ENCODE data around the gene AVP. TPM values are rescaled to one million over a fixed set of nuclear protein-coding genes. Genes with fewer than 3 reads are reported as not detected.
A peak's percentile ranks its signal among the peaks of the same experiment; 100 is the strongest.

The AVP gene
- total and polyA plus RNA-seq, 11 donors, result not detected

DNA sequence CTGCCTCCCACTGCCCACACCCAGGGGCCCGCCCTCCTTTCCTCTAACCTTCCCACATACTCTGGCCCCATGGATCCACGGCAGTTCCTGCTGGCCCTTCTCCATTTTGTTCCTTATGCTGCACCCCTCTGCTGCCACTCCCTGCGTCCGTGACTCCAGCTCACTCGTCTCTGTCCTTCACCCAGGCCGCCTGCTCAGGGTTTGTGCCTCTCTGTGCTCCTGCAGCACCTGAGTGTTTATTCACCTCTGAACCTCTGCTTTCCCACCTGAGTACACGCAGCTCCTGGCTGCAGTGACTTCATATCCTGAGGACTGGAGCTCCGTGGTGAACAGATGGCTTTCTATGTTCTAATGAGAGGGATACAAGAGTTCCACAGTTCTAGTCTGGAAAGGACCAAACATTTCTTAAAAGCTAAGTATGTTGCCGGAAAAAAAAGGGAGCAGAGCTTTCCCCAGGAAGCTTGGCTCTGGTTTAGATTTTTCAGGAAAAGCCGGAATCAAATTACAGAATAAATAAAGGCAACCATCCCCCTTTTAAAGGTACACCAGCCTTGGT is 42.6 kb downstream of the AVP start:
- intact Hi-C loops (cut with DNase I), result no loop called here
- peak overlapping the region; percentile 4 to 72 (median 64) for H3K27ac ChIP-seq
- H3K4me3 ChIP-seq, result peak overlapping the region in 2 of 12 donors; percentile 4 to 21

DNA sequence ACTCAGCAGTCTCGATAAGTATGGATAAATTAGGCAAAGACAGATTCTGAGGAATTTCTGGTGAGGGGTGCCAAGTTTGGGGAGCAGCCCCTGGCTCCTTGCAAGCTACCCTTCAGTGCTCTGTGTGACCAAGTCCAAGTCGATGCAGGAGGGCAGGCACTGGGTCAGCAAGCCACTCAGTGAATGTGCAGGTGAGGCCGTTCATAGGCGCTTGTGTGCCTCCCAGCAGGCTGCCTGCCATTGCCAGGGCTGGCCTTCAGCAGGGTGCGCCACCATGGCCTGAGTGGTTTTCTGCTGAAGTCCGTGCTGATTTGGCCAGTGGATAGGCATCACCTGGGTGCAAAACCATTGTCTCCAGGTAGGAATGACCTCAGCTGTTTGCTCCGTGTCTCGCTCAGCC is 44.4 kb downstream of the AVP start:
- Histone ChIP-seq H3K4me1 (peaks cover 0 to 25% (median 14%) of the 10 kb centered on the region in 12 donors), H3K4me3 (no peak overlapping the region), H3K27me3 (no peaks in the 10 kb centered on the region), H3K27ac (no peak overlapping the region), H3K9me3 (no peaks in the 10 kb centered on the region), H3K36me3 (peaks cover 0 to 58% (median 54%) of the 10 kb centered on the region in 9 donors)
- 93 to 99% (median 97%) methylated on average over 6 to 8 of the region's 8 CpGs for WGBS, 4 donors
- intact Hi-C loops (cut with DNase I), result no loop called here
- TF ChIP-seq, protein P1, sequence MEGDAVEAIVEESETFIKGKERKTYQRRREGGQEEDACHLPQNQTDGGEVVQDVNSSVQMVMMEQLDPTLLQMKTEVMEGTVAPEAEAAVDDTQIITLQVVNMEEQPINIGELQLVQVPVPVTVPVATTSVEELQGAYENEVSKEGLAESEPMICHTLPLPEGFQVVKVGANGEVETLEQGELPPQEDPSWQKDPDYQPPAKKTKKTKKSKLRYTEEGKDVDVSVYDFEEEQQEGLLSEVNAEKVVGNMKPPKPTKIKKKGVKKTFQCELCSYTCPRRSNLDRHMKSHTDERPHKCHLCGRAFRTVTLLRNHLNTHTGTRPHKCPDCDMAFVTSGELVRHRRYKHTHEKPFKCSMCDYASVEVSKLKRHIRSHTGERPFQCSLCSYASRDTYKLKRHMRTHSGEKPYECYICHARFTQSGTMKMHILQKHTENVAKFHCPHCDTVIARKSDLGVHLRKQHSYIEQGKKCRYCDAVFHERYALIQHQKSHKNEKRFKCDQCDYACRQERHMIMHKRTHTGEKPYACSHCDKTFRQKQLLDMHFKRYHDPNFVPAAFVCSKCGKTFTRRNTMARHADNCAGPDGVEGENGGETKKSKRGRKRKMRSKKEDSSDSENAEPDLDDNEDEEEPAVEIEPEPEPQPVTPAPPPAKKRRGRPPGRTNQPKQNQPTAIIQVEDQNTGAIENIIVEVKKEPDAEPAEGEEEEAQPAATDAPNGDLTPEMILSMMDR (IDR thresholded peaks at IDR 0.05), result no peak
- no peak for TF ChIP-seq POLR2A (IDR thresholded peaks at IDR 0.05)
- ATAC-seq, result no peak
- DNase-seq, result no peak

More for the DNA sequence above, 42.6 kb downstream of the AVP start:
- Histone ChIP-seq H3K4me1 (peaks cover 0 to 33% (median 20%) of the 10 kb centered on the region in 12 donors), H3K9me3 (no peaks in the 10 kb centered on the region), H3K36me3 (peaks cover 0 to 40% (median 36%) of the 10 kb centered on the region in 9 donors), H3K27me3 (no peaks in the 10 kb centered on the region)
- TF ChIP-seq POLR2A (IDR thresholded peaks at IDR 0.05), result no peak
- TF ChIP-seq, protein P1 (IDR thresholded peaks at IDR 0.05), result no peak
- ATAC-seq, result no peak
- 56 to 61% (median 58%) methylated on average over 10 of the region's 10 CpGs for WGBS, 4 donors
- no peak for DNase-seq

DNA sequence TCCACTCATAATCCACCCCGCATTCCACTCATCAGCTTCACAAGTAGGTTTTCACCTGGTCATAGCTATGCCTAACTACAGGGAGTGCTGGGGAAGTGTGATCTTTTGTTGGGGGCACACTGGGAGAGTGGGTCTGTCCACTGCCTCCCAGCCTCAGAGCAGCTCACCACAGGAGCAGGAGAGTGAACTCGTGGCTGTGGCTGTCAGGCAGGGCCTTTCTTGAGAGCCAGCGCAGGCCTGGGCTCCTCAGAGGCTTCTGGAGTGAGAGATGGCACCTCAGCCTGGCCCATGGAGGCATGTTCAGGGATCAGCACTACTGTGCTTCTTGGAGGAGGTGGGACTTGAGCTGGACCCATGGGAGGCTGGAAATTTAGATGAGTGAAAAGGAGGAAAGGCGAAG is 45.1 kb downstream of the AVP start:
- Histone ChIP-seq H3K4me3 (no peak overlapping the region), H3K9me3 (no peaks in the 10 kb centered on the region), H3K27me3 (no peaks in the 10 kb centered on the region), H3K27ac (no peak overlapping the region), H3K4me1 (peaks cover 0 to 21% (median 9%) of the 10 kb centered on the region in 12 donors), H3K36me3 (peaks cover 0 to 65% (median 60%) of the 10 kb centered on the region in 9 donors)
- DNase-seq (no peak), ATAC-seq (no peak)
- 66 to 88% (median 77%) methylated on average over 3 to 4 of the region's 4 CpGs for WGBS, 4 donors
- TF ChIP-seq POLR2A (IDR thresholded peaks at IDR 0.05), result no peak
- TF ChIP-seq, protein P1 (IDR thresholded peaks at IDR 0.05), result no peak
- intact Hi-C loops (cut with DNase I), result no loop called here

DNA sequence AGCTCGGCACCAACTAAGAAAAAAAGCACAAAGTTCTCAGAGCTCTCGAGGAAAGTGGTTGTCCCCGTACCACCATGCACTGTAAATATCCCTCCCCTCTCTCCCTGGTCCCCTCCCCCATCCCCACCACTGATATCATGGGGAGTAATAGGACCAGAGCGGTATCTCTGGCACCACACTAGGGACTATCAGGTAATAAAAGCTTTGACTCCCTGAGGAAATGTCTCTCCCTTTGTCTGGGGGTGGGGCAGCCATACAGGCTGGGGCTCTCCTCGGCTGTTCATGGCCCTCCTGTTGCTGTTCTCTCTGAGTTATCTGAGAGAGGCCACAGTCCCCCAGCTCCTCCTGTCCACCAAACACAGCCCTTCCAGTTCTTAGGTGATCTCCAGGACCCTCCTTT is 46.1 kb downstream of the AVP start:
- intact Hi-C loops (cut with DNase I), result no loop called here
- Histone ChIP-seq H3K4me1 (peaks cover 0 to 21% (median 9%) of the 10 kb centered on the region in 12 donors), H3K9me3 (no peaks in the 10 kb centered on the region), H3K36me3 (peaks cover 0 to 71% (median 60%) of the 10 kb centered on the region in 9 donors), H3K27me3 (no peaks in the 10 kb centered on the region), H3K4me3 (no peak overlapping the region), H3K27ac (no peak overlapping the region)
- TF ChIP-seq POLR2A (IDR thresholded peaks at IDR 0.05), result no peak
- TF ChIP-seq, protein P1 (IDR thresholded peaks at IDR 0.05), result no peak
- ATAC-seq, result no peak
- no peak for DNase-seq
- 82 to 89% (median 87%) methylated on average over 5 of the region's 5 CpGs for WGBS, 4 donors
